Activated naive CD8-positive, alpha-beta T cell treated with anti-CD3 and anti-CD28 coated beads, Interleukin-2, amount 10 ng/mL, durations not matched to agents 7 days and 5 days (primary cell): ENCODE results near the gene AIF1L. TPM values are rescaled to one million over a fixed set of nuclear protein-coding genes. Genes with fewer than 3 reads are reported as not detected.
"Not testable (repeated sequence)": the region's sequence is repeated elsewhere in the genome, so short reads cannot be mapped to it uniquely, and the experiment has no call there.

Experiments
- ATAC-seq: fragments of 150-1000 bp; cut with Tn5 transposase; one replicate; pipeline ENCODE4 v1.10.0; 2021; ENCODE audit warnings: low read depth, moderate library complexity
- POLR2A ChIA-PET: fragments of 350-600 bp; sonication (Branson Sonifier 250); formaldehyde crosslinking; loops from one replicate; lab custom pipeline; 2021; ENCODE audit warnings: antibody characterized with exemption; lab: Charles Lee
- DNase-seq: peaks from one replicate; pipeline ENCODE4 v3.0.0; 2021
- H3K27ac Mint-ChIP-seq: one replicate; pipeline ENCODE4 v1.8.0; 2022; ENCODE audit warnings: mild to moderate bottlenecking, mixed read lengths
- H3K27me3 Mint-ChIP-seq: one replicate; pipeline ENCODE4 v1.8.0; 2022; ENCODE audit warnings: mild to moderate bottlenecking, moderate library complexity, mixed read lengths
- H3K36me3 Mint-ChIP-seq: one replicate; pipeline ENCODE4 v1.8.0; 2021; ENCODE audit warnings: mild to moderate bottlenecking, mixed read lengths
- H3K4me1 Mint-ChIP-seq: one replicate; pipeline ENCODE4 v1.8.0; 2021; ENCODE audit warnings: mixed read lengths
- H3K4me3 Mint-ChIP-seq: one replicate; pipeline ENCODE4 v1.8.0; 2022; ENCODE audit warnings: mild to moderate bottlenecking, moderate library complexity, mixed read lengths
- H3K9me3 Mint-ChIP-seq: one replicate; pipeline ENCODE4 v1.8.0; 2021; ENCODE audit warnings: mixed read lengths
- total RNA-seq, 2 experiments: library from RNA; stranded (reverse); gene quantifications; one replicate each; pipeline ENCODE4 v1.2.3, GENCODE V29; 2021

AIF1L gene
- total RNA-seq, 2 experiments from 2014 or later, result 0.34 to 0.42 TPM

DNA sequence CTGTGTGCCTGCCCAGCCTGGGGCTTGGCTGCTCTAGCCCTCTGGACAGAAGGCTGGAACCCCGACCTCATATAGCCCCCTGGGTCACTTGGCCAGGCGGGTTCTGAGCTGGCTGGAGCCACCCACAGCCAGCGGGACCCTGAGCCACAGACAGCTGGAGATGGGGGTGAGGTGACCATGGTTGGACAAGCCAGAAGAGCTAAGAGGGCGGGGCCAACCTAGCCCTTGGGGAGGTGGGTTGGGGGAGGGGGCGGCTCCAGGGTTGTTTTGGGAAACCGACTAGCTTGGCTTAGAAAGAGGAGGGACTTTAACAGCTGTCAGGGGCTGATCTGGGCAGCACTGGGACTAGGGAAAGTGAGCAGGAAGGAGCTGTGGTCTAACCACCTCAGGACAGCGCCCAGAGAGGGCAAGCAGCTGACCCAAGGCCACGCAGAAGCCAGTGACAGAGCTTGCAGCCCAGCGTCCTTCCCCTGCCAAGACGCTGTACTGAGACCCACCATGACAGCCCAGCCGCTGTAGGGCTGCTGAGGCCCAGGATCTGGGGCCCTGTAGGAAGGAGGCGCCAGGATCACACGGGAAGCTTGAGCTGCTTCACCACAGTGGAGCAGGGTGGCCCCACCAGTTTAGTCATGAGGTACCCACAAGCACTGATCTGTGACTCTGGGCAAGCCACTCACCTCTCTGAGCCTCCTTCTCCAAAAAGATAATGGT, 2.2 kb downstream of the AIF1L start:
- Mint-ChIP-seq H3K9me3 (no peaks in the 10 kb centered on the region), H3K36me3 (no peaks in the 10 kb centered on the region), H3K4me1 (peaks cover 4% of the 10 kb centered on the region), H3K27me3 (peaks cover 32% of the 10 kb centered on the region), H3K4me3 (no peak overlapping the region), H3K27ac (no peak overlapping the region)
- no peak for DNase-seq
- POLR2A ChIA-PET, result interaction anchor here (0.5 to 1.3 kb wide), 2 partner anchors 27 to 53 kb away, joined by 3 to 4 read pairs; partner anchors contain the start of gene NUP214
- no peak for ATAC-seq

GRCh38 chr9:131099102-131099606, 2.8 kb downstream of the AIF1L start:
- Mint-ChIP-seq H3K27ac (no peak overlapping the region), H3K9me3 (no peaks in the 10 kb centered on the region), H3K36me3 (no peaks in the 10 kb centered on the region), H3K4me1 (peaks cover 4% of the 10 kb centered on the region), H3K4me3 (no peak overlapping the region), H3K27me3 (peaks cover 32% of the 10 kb centered on the region)
- POLR2A ChIA-PET, result interaction anchor here (1.3 kb wide), 1 partner anchor 26 kb away, joined by 3 read pairs; the partner anchor contains the start of gene NUP214
- DNase-seq (no peak), ATAC-seq (no peak)

- ATAC-seq, DNase-seq, H3K27ac Mint-ChIP-seq, H3K4me3 Mint-ChIP-seq, H3K9me3 Mint-ChIP-seq, H3K36me3 Mint-ChIP-seq, H3K4me1 Mint-ChIP-seq, POLR2A ChIA-PET: not testable (repeated sequence)
- peaks cover 31% of the 10 kb centered on the region for H3K27me3 Mint-ChIP-seq
Measured at GRCh38 chr9:131099845-131100244, 3.5 kb downstream of the AIF1L start.

DNA sequence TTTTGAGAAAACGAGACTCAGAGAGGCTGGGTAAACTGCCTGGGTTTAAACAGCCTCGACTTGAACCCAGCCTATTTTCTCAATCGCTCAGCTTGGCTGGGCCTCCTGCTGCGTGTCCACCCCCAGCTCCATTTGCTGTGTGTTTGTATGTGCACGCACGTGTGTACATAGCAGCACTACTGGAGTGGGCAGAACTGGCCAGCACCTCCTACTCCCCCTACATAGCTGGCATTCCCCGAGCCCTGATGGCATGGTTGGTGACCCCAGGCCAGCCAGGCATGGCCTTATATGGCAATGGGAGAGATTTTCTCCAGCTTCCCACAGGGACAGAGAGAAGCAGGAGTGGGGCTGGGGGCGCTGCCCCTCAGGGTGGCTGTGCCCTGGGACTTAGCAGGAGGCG, 4.1 kb downstream of the AIF1L start:
- Mint-ChIP-seq H3K9me3 (no peaks in the 10 kb centered on the region), H3K4me1 (peaks cover 4% of the 10 kb centered on the region), H3K36me3 (no peaks in the 10 kb centered on the region), H3K4me3 (no peak overlapping the region), H3K27me3 (peaks cover 25% of the 10 kb centered on the region), H3K27ac (no peak overlapping the region)
- DNase-seq (no peak), ATAC-seq (no peak)
- POLR2A ChIA-PET, result no interaction called here

DNA sequence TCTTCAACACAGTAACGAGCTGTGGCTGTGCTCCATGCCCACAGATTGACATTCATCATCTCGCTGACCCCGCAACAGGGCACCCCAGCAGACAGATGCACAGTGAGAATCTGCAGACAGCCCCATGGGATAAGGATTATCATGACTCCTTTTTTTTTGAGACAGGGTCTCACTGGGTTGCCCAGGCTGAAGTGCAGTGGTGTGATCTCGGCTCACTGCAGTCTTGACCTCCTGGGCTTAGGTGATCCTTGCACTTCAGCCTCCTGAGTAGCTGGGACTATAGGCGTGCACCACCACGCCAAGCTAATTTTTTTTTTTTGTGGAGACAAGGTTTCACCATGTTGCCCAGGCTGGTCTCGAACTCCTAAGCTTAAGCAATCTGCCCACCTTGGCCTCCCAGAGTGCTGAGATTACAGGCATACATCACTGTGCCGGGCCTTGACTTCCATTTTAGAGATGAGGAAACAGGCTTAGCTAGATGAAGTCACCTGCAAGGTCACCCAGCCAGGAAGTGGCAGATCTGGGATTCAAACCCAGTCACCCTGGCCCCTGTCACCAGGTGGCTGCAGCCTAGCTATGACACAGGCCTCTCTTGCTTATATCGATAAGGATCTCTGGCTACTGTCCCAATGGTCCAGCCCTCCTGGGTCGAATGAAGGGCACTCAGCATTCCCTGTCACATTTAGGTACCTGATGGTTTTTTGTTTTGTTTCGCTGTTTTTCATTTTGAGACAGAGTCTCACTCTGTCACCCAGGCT, 5.1 kb downstream of the AIF1L start:
- H3K4me3 Mint-ChIP-seq, result no peak overlapping the region
- no peaks in the 10 kb centered on the region for H3K9me3 Mint-ChIP-seq
- DNase-seq (no peak), ATAC-seq (no peak)
- no peak overlapping the region for H3K27ac Mint-ChIP-seq
- H3K27me3 Mint-ChIP-seq, result peaks cover 18% of the 10 kb centered on the region
- H3K36me3 Mint-ChIP-seq, result no peaks in the 10 kb centered on the region
- POLR2A ChIA-PET, result no interaction called here
- H3K4me1 Mint-ChIP-seq, result peaks cover 2% of the 10 kb centered on the region

DNA sequence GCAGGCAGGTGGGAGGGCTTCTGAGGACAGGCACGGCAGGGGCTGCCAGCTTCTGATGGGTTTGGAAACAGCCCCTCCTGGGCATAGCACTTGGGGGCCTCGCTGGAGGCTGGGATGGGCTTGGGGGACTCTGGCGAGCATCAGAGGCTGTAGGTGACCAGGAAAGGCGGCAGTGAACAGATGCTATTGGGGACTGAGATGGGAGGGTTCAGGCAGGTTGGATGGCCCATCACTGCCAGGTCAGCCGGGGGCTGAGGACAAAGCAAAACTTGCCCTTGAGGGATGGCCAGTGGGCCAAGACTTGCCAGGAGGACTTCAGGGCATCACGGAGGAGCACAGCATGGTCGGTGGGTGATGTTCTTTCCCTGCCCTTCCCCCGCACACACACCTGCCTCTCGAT, 6.7 kb downstream of the AIF1L start:
- POLR2A ChIA-PET, result no interaction called here
- Mint-ChIP-seq H3K36me3 (no peaks in the 10 kb centered on the region), H3K9me3 (no peaks in the 10 kb centered on the region), H3K4me1 (peaks cover 1% of the 10 kb centered on the region), H3K4me3 (no peak overlapping the region), H3K27ac (no peak overlapping the region), H3K27me3 (peaks cover 5% of the 10 kb centered on the region)
- ATAC-seq (no peak), DNase-seq (no peak)

GRCh38 chr9:131103535-131103934, 7.2 kb downstream of the AIF1L start:
- no peak overlapping the region for H3K4me3 Mint-ChIP-seq
- H3K36me3 Mint-ChIP-seq, result no peaks in the 10 kb centered on the region
- POLR2A ChIA-PET, result no interaction called here
- H3K9me3 Mint-ChIP-seq, result no peaks in the 10 kb centered on the region
- no peak overlapping the region for H3K27ac Mint-ChIP-seq
- ATAC-seq, result no peak
- DNase-seq, result no peak
- H3K4me1 Mint-ChIP-seq, result peaks cover 1% of the 10 kb centered on the region
- peaks cover 3% of the 10 kb centered on the region for H3K27me3 Mint-ChIP-seq

GRCh38 chr9:131104016-131104740, 7.8 kb downstream of the AIF1L start:
- Mint-ChIP-seq H3K4me1 (peaks cover 1% of the 10 kb centered on the region), H3K4me3 (no peak overlapping the region), H3K27me3 (no peaks in the 10 kb centered on the region), H3K27ac (no peak overlapping the region), H3K36me3 (no peaks in the 10 kb centered on the region), H3K9me3 (no peaks in the 10 kb centered on the region)
- DNase-seq, result no peak
- POLR2A ChIA-PET, result interaction anchor here (0.5 kb wide), 1 partner anchor 174 kb away, joined by 3 read pairs; no protein-coding TSS in a partner anchor
- no peak for ATAC-seq

- DNase-seq, result no peak
- POLR2A ChIA-PET, result interaction anchor here (1.1 kb wide), 1 partner anchor 19 kb away, joined by 4 read pairs; the partner anchor contains the start of gene NUP214
- Mint-ChIP-seq H3K36me3 (no peaks in the 10 kb centered on the region), H3K27me3 (no peaks in the 10 kb centered on the region), H3K27ac (no peak overlapping the region), H3K4me3 (no peak overlapping the region), H3K4me1 (peaks cover 1% of the 10 kb centered on the region), H3K9me3 (no peaks in the 10 kb centered on the region)
- ATAC-seq, result no peak
Measured at GRCh38 chr9:131105952-131106351, 9.6 kb downstream of the AIF1L start.

GRCh38 chr9:131107760-131108159, 11.4 kb downstream of the AIF1L start:
- Mint-ChIP-seq H3K4me1 (peaks cover 1% of the 10 kb centered on the region), H3K9me3 (no peaks in the 10 kb centered on the region), H3K4me3 (no peak overlapping the region), H3K27me3 (no peaks in the 10 kb centered on the region), H3K36me3 (no peaks in the 10 kb centered on the region), H3K27ac (peak overlapping the region; percentile 32)
- POLR2A ChIA-PET, result no interaction called here
- ATAC-seq (no peak), DNase-seq (no peak)

GRCh38 chr9:131111186-131111853, 15.0 kb downstream of the AIF1L start:
- Mint-ChIP-seq H3K27me3 (peaks cover 5% of the 10 kb centered on the region), H3K27ac (no peak overlapping the region), H3K4me1 (peaks cover 1% of the 10 kb centered on the region), H3K9me3 (no peaks in the 10 kb centered on the region), H3K36me3 (no peaks in the 10 kb centered on the region), H3K4me3 (no peak overlapping the region)
- POLR2A ChIA-PET, result no interaction called here
- ATAC-seq (no peak), DNase-seq (no peak)

DNA sequence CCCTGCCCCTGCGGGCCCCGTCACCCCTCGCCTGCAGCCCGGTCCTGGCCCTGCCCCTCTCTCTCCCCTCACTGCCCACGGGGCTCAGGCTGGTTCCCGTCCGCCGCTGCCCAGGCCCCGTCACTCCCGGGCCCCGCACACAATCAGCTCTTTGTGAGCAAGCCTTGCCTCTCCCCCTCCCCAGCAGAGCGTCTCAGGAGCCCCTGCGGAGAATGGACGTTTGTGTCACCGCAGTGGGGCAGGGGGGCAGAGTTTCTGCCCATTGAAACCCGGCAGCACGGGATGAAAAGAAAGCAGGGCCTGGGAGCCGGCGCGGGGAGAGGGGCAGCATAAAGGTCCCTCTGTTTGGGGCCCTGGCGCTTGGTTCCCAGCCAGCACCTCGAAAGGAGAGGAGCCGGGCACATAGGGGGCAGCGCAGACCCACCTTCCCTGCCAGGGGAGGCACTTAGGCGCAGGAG, 15.6 kb downstream of the AIF1L start:
- no peak for ATAC-seq
- no peak overlapping the region for H3K4me3 Mint-ChIP-seq
- no peak overlapping the region for H3K27ac Mint-ChIP-seq
- H3K27me3 Mint-ChIP-seq, result peaks cover 5% of the 10 kb centered on the region
- no peak for DNase-seq
- H3K9me3 Mint-ChIP-seq, result no peaks in the 10 kb centered on the region
- POLR2A ChIA-PET, result interaction anchor here (1.2 kb wide), 1 partner anchor 13 kb away, joined by 4 read pairs; the partner anchor contains the start of gene NUP214
- peaks cover 1% of the 10 kb centered on the region for H3K4me1 Mint-ChIP-seq
- H3K36me3 Mint-ChIP-seq, result no peaks in the 10 kb centered on the region
